Lower leg skin (tissue), 3 donors: ENCODE results near the gene ACTMAP.

Experiments
- CTCF ChIP-seq, 3 donors: fragments of 450-650 bp; IDR thresholded peaks; one replicate each; pipeline ENCODE4 v1.5.1; 2016; ENCODE audit warnings: antibody characterized with exemption in 3 of 3, mild to moderate bottlenecking in 3 of 3, moderate library complexity in 2 of 3
- POLR2A ChIP-seq, 2 donors: fragments of 450-650 bp; IDR thresholded peaks; one replicate each; pipeline ENCODE4 v1.6.1; 2016 to 2017; ENCODE audit warnings: antibody characterized with exemption in 2 of 2, mild to moderate bottlenecking in 1 of 2, moderate library complexity in 1 of 2

- no peak for TF ChIP-seq CTCF (IDR thresholded peaks at IDR 0.05)
- TF ChIP-seq POLR2A (IDR thresholded peaks at IDR 0.05), result no peak
Observed at GRCh38 chr19:40775632-40776022, 25.4 kb upstream of the ACTMAP start.
